HG03354 (cell line): ENCODE data around the gene SLC22A2.
A peak's percentile ranks its signal among the peaks of the same experiment; 100 is the strongest.

Experiments used
- ATAC-seq: cut with Tn5 transposase; IDR thresholded peaks from one replicate; pipeline ENCODE4 v1.9.1; 2021; ENCODE audit warnings: mild to moderate bottlenecking; ENCODE audit not compliant: unreplicated experiment, poor library complexity, severe bottlenecking

Gene SLC22A2

GRCh38 chr6:160221918-160222317, 36.7 kb downstream of the SLC22A2 start:
- ATAC-seq: no peak

- ATAC-seq: peak; percentile 76
Observed at GRCh38 chr6:160221423-160221822, 37.2 kb downstream of the SLC22A2 start.

GRCh38 chr6:160218810-160219209, 39.8 kb downstream of the SLC22A2 start:
- no peak for ATAC-seq

- no peak for ATAC-seq
Observed at GRCh38 chr6:160217863-160218262, 40.8 kb downstream of the SLC22A2 start.

GRCh38 chr6:160217073-160217472, 41.5 kb downstream of the SLC22A2 start:
- ATAC-seq: no peak

GRCh38 chr6:160215232-160215631, 43.4 kb downstream of the SLC22A2 start:
- no peak for ATAC-seq

- ATAC-seq: no peak
Observed at GRCh38 chr6:160207618-160208017, 51.0 kb downstream of the SLC22A2 start.

GRCh38 chr6:160204710-160205109, 53.9 kb downstream of the SLC22A2 start:
- ATAC-seq: no peak

- ATAC-seq: no peak
Observed at GRCh38 chr6:160203953-160204352, 54.7 kb downstream of the SLC22A2 start.

GRCh38 chr6:160203522-160203921, 55.1 kb downstream of the SLC22A2 start:
- no peak for ATAC-seq

- ATAC-seq: no peak
Observed at GRCh38 chr6:160203076-160203475, 55.5 kb downstream of the SLC22A2 start.

GRCh38 chr6:160202411-160202810, 56.2 kb downstream of the SLC22A2 start:
- ATAC-seq: no peak

- ATAC-seq: no peak
Observed at GRCh38 chr6:160201061-160201460, 57.6 kb downstream of the SLC22A2 start.

GRCh38 chr6:160198606-160199211, 59.9 kb downstream of the SLC22A2 start:
- ATAC-seq: peak; percentile 98

GRCh38 chr6:160197662-160198061, 61.0 kb downstream of the SLC22A2 start:
- no peak for ATAC-seq

- ATAC-seq: no peak
Observed at GRCh38 chr6:160194808-160195207, 63.8 kb downstream of the SLC22A2 start.

GRCh38 chr6:160192840-160193239, 65.8 kb downstream of the SLC22A2 start:
- no peak for ATAC-seq

- no peak for ATAC-seq
Observed at GRCh38 chr6:160190973-160191372, 67.6 kb downstream of the SLC22A2 start.

GRCh38 chr6:160190081-160190480, 68.5 kb downstream of the SLC22A2 start:
- no peak for ATAC-seq

- no peak for ATAC-seq
Observed at GRCh38 chr6:160188773-160189172, 69.8 kb downstream of the SLC22A2 start.

- ATAC-seq: no peak
Observed at GRCh38 chr6:160180706-160181105, 77.9 kb downstream of the SLC22A2 start.

GRCh38 chr6:160178271-160178670, 80.3 kb downstream of the SLC22A2 start:
- ATAC-seq: no peak
